Stimulated activated CD4-positive, alpha-beta T cell treated with anti-CD3 and anti-CD28 coated beads, Interleukin-4, amount 100 ng/mL, for 1 hour (primary cell): Measurements from ENCODE around the gene ABHD12.

Experiments
- DNase-seq: peaks from one replicate; pipeline ENCODE4 v3.0.0-alpha.2; 2020

Gene ABHD12

GRCh38 chr20:25254571-25254970, 136.1 kb downstream of the ABHD12 start:
- DNase-seq, result no peak

GRCh38 chr20:25253606-25254275, 136.9 kb downstream of the ABHD12 start:
- DNase-seq, result no peak

- DNase-seq, result no peak
Observed at GRCh38 chr20:25252686-25253421, 137.8 kb downstream of the ABHD12 start.

GRCh38 chr20:25252230-25252651, 138.4 kb downstream of the ABHD12 start:
- no peak for DNase-seq

- no peak for DNase-seq
Observed at GRCh38 chr20:25251558-25251957, 139.1 kb downstream of the ABHD12 start.

- no peak for DNase-seq
Observed at GRCh38 chr20:25251019-25251418, 139.6 kb downstream of the ABHD12 start.

- DNase-seq, result no peak
Observed at GRCh38 chr20:25250508-25250907, 140.1 kb downstream of the ABHD12 start.
